GM21576 (cell line): ENCODE results near the gene C8B.

Experiments used
- ATAC-seq: cut with Tn5 transposase; IDR thresholded peaks from one replicate; pipeline ENCODE4 v1.9.1; 2021; ENCODE audit warnings: mild to moderate bottlenecking, moderate library complexity; ENCODE audit not compliant: unreplicated experiment

Gene C8B

GRCh38 chr1:56972976-56973375 is 7.2 kb upstream of the C8B start:
- no peak for ATAC-seq

- ATAC-seq: no peak
Observed at GRCh38 chr1:56970280-56970679, 4.5 kb upstream of the C8B start.

- ATAC-seq: no peak
Observed at GRCh38 chr1:56968878-56969495, 3.2 kb upstream of the C8B start.

- no peak for ATAC-seq
Observed at GRCh38 chr1:56967900-56968832, 2.4 kb upstream of the C8B start.

- ATAC-seq: no peak
Observed at GRCh38 chr1:56967355-56967754, 1.5 kb upstream of the C8B start.

GRCh38 chr1:56966698-56966999 is 834 bp upstream of the C8B start:
- ATAC-seq: no peak

GRCh38 chr1:56965191-56965590 is 624 bp downstream of the C8B start:
- ATAC-seq: no peak

GRCh38 chr1:56964349-56965017 is 1.3 kb downstream of the C8B start:
- no peak for ATAC-seq

- no peak for ATAC-seq
Observed at GRCh38 chr1:56963667-56964066, 2.1 kb downstream of the C8B start.

GRCh38 chr1:56961426-56961825 is 4.4 kb downstream of the C8B start:
- ATAC-seq: no peak

- ATAC-seq: no peak
Observed at GRCh38 chr1:56958526-56958925, 7.3 kb downstream of the C8B start.

- no peak for ATAC-seq
Observed at GRCh38 chr1:56957931-56958330, 7.9 kb downstream of the C8B start.

- no peak for ATAC-seq
Observed at GRCh38 chr1:56954664-56955063, 11.2 kb downstream of the C8B start.

- no peak for ATAC-seq
Observed at GRCh38 chr1:56953386-56953785, 12.4 kb downstream of the C8B start.

- no peak for ATAC-seq
Observed at GRCh38 chr1:56952501-56952900, 13.3 kb downstream of the C8B start.

GRCh38 chr1:56948403-56949023 is 17.3 kb downstream of the C8B start:
- no peak for ATAC-seq

GRCh38 chr1:56940039-56940438 is 25.8 kb downstream of the C8B start:
- ATAC-seq: no peak

GRCh38 chr1:56939209-56939608 is 26.6 kb downstream of the C8B start:
- no peak for ATAC-seq

- no peak for ATAC-seq
Observed at GRCh38 chr1:56938646-56939045, 27.2 kb downstream of the C8B start.

- ATAC-seq: no peak
Observed at GRCh38 chr1:56934430-56935060, 31.3 kb downstream of the C8B start.

GRCh38 chr1:56933606-56934005 is 32.2 kb downstream of the C8B start:
- no peak for ATAC-seq
